Astrocyte (in vitro differentiated cells and primary cell): ENCODE data around the gene HBP1. TPM values are rescaled to one million over a fixed set of nuclear protein-coding genes. Genes with fewer than 3 reads are reported as not detected.

ENCODE experiments used
- DNase-seq: peaks from one replicate; pipeline ENCODE4 v3.0.0-alpha.2; 2010; ENCODE audit warnings: low read depth
- FAIRE-seq: peaks from 2 replicates; lab custom pipeline; 2011; peaks lifted over from hg19 to GRCh38; lab: Jason Lieb, UNC
- H2AFZ ChIP-seq: 2 replicates; pipeline ENCODE4 v1.6.0; 2012; ENCODE audit warnings: low read depth, low read length, inconsistent platforms
- H3K27ac ChIP-seq: 2 replicates; pipeline ENCODE4 v1.5.1; 2011; ENCODE audit warnings: low read depth, low read length, inconsistent platforms
- H3K27me3 ChIP-seq: 2 replicates; pipeline ENCODE4 v1.6.0; 2011; ENCODE audit warnings: low read length, inconsistent platforms; ENCODE audit not compliant: insufficient read depth
- H3K36me3 ChIP-seq: 2 replicates; pipeline ENCODE4 v1.5.1; 2011; ENCODE audit warnings: low read length, inconsistent platforms; ENCODE audit not compliant: insufficient read depth
- H3K4me1 ChIP-seq: 2 replicates; pipeline ENCODE4 v1.5.1; 2011; ENCODE audit warnings: low read length, inconsistent platforms; ENCODE audit not compliant: insufficient read depth
- H3K4me2 ChIP-seq: 2 replicates; pipeline ENCODE4 v1.6.0; 2012; ENCODE audit warnings: low read length, inconsistent platforms
- H3K4me3 ChIP-seq: 2 replicates; pipeline ENCODE4 v1.5.1; 2011; ENCODE audit warnings: low read depth, mild to moderate bottlenecking, low read length, inconsistent platforms; ENCODE audit not compliant: insufficient read depth
- H3K79me2 ChIP-seq: 2 replicates; pipeline ENCODE4 v1.6.0; 2012; ENCODE audit warnings: mild to moderate bottlenecking, low read length, inconsistent platforms; ENCODE audit not compliant: insufficient read depth
- H3K9ac ChIP-seq: 2 replicates; pipeline ENCODE4 v1.6.0; 2012; ENCODE audit warnings: mild to moderate bottlenecking, low read length, inconsistent platforms
- H3K9me3 ChIP-seq: 2 replicates; pipeline ENCODE4 v1.5.1; 2012; ENCODE audit warnings: low read depth, mild to moderate bottlenecking, low read length, inconsistent platforms; ENCODE audit not compliant: insufficient read depth
- H4K20me1 ChIP-seq: 2 replicates; pipeline ENCODE4 v1.6.0; 2012; ENCODE audit warnings: low read length, inconsistent platforms; ENCODE audit not compliant: insufficient read depth
- H3K27ac Mint-ChIP-seq: one replicate; pipeline ENCODE4 v1.8.0; 2021; ENCODE audit warnings: mild to moderate bottlenecking, mixed read lengths; ENCODE audit not compliant: unreplicated experiment
- H3K27me3 Mint-ChIP-seq: one replicate; pipeline ENCODE4 v1.8.0; 2021; ENCODE audit warnings: low read depth, mixed read lengths; ENCODE audit not compliant: unreplicated experiment
- H3K36me3 Mint-ChIP-seq: one replicate; pipeline ENCODE4 v1.8.0; 2021; ENCODE audit warnings: low read depth, mixed read lengths; ENCODE audit not compliant: unreplicated experiment
- H3K4me1 Mint-ChIP-seq: one replicate; pipeline ENCODE4 v1.8.0; 2021; ENCODE audit warnings: low read depth, mixed read lengths; ENCODE audit not compliant: unreplicated experiment
- H3K4me3 Mint-ChIP-seq: one replicate; pipeline ENCODE4 v1.8.0; 2021; ENCODE audit warnings: mild to moderate bottlenecking, moderate library complexity, mixed read lengths; ENCODE audit not compliant: unreplicated experiment
- H3K9me3 Mint-ChIP-seq: one replicate; pipeline ENCODE4 v1.8.0; 2021; ENCODE audit warnings: mild to moderate bottlenecking, mixed read lengths; ENCODE audit not compliant: unreplicated experiment
- CTCF ChIP-seq: IDR thresholded peaks from 2 replicates; pipeline ENCODE4 v1.5.1; 2011; ENCODE audit warnings: low read depth, mild to moderate bottlenecking, inconsistent platforms, low read length, moderate library complexity; ENCODE audit not compliant: insufficient read depth
- EZH2 ChIP-seq: IDR thresholded peaks from 2 replicates; pipeline ENCODE4 v1.6.1; 2012; ENCODE audit warnings: mild to moderate bottlenecking, low read length, inconsistent platforms; ENCODE audit not compliant: insufficient read depth
- total RNA-seq: library from RNA; stranded (reverse); gene quantifications from 2 replicates; pipeline ENCODE4 v1.2.1, GENCODE V29; 2021

The HBP1 gene
- total RNA-seq, 1 donor from 2014 or later = 46.2 TPM

- Histone ChIP-seq H4K20me1 (no peaks in the 10 kb centered on the region), H3K4me2 (no peak overlapping the region), H3K27me3 (no peaks in the 10 kb centered on the region), H3K79me2 (no peaks in the 10 kb centered on the region), H3K4me1 (peaks cover 3% of the 10 kb centered on the region), H3K9ac (no peak overlapping the region), H3K9me3 (no peaks in the 10 kb centered on the region), H3K36me3 (no peaks in the 10 kb centered on the region), H3K4me3 (no peak overlapping the region), H2AFZ (no peak overlapping the region), H3K27ac (no peak overlapping the region)
- TF ChIP-seq EZH2 (no peak), CTCF (no peak)
- no peaks in the 10 kb centered on the region for H3K27me3 Mint-ChIP-seq
- H3K9me3 Mint-ChIP-seq = no peaks in the 10 kb centered on the region
- no peak overlapping the region for H3K4me3 Mint-ChIP-seq
- FAIRE-seq (no peak), DNase-seq (no peak)
- H3K36me3 Mint-ChIP-seq = no peaks in the 10 kb centered on the region
- H3K27ac Mint-ChIP-seq = no peak overlapping the region
- H3K4me1 Mint-ChIP-seq = peaks cover 15% of the 10 kb centered on the region
These were observed 46.3 kb upstream of the HBP1 start for GRCh38 chr7:107122486-107122911.

- H3K27ac Mint-ChIP-seq = no peak overlapping the region
- FAIRE-seq (no peak), DNase-seq (no peak)
- no peaks in the 10 kb centered on the region for H3K36me3 Mint-ChIP-seq
- Histone ChIP-seq H3K9me3 (no peaks in the 10 kb centered on the region), H3K4me1 (peaks cover 1% of the 10 kb centered on the region), H3K79me2 (no peaks in the 10 kb centered on the region), H3K9ac (no peak overlapping the region), H3K4me2 (no peak overlapping the region), H3K27me3 (no peaks in the 10 kb centered on the region), H3K4me3 (no peak overlapping the region), H2AFZ (no peak overlapping the region), H3K36me3 (no peaks in the 10 kb centered on the region), H3K27ac (no peak overlapping the region), H4K20me1 (no peaks in the 10 kb centered on the region)
- no peak overlapping the region for H3K4me3 Mint-ChIP-seq
- H3K27me3 Mint-ChIP-seq = no peaks in the 10 kb centered on the region
- peaks cover 8% of the 10 kb centered on the region for H3K4me1 Mint-ChIP-seq
- TF ChIP-seq CTCF (no peak), EZH2 (no peak)
- no peaks in the 10 kb centered on the region for H3K9me3 Mint-ChIP-seq
These were observed 45.4 kb upstream of the HBP1 start for GRCh38 chr7:107123392-107123791.

- Histone ChIP-seq H3K4me3 (no peak overlapping the region), H3K4me2 (no peak overlapping the region), H3K4me1 (no peaks in the 10 kb centered on the region), H3K27me3 (no peaks in the 10 kb centered on the region), H3K79me2 (no peaks in the 10 kb centered on the region), H3K36me3 (no peaks in the 10 kb centered on the region), H3K9me3 (no peaks in the 10 kb centered on the region), H3K27ac (no peak overlapping the region), H4K20me1 (no peaks in the 10 kb centered on the region), H3K9ac (no peak overlapping the region), H2AFZ (no peak overlapping the region)
- Mint-ChIP-seq H3K4me3 (no peak overlapping the region), H3K9me3 (no peaks in the 10 kb centered on the region), H3K27me3 (no peaks in the 10 kb centered on the region), H3K36me3 (no peaks in the 10 kb centered on the region), H3K27ac (no peak overlapping the region), H3K4me1 (peaks cover 2% of the 10 kb centered on the region)
- TF ChIP-seq EZH2 = no peak
- no peak for TF ChIP-seq CTCF
- no peak for FAIRE-seq
- no peak for DNase-seq
These were observed 43.3 kb upstream of the HBP1 start for GRCh38 chr7:107125475-107125874.
